Activated CD8-positive, alpha-beta T cell treated with anti-CD3 and anti-CD28 coated beads for 36 hours (primary cell): ENCODE data around the gene COX7B2. TPM values are rescaled to one million over a fixed set of nuclear protein-coding genes. Genes with fewer than 3 reads are reported as not detected.

Experiments
- ATAC-seq: fragments of 200-7000 bp; cut with Tn5 transposase; one replicate; pipeline ENCODE4 v1.10.0; 2021; ENCODE audit warnings: mild to moderate bottlenecking, moderate library complexity
- CTCF ChIA-PET: fragments of 350-600 bp; sonication (Branson Sonifier 250); formaldehyde crosslinking; loops from one replicate; lab custom pipeline; 2021; ENCODE audit warnings: antibody characterized with exemption; lab: Charles Lee
- POLR2A ChIA-PET: fragments of 350-600 bp; sonication (Branson Sonifier 250); formaldehyde crosslinking; loops from one replicate; lab custom pipeline; 2021; ENCODE audit warnings: antibody characterized with exemption; lab: Charles Lee
- DNase-seq: peaks from one replicate; pipeline ENCODE4 v3.0.0-alpha.2; 2020
- H3K27ac Mint-ChIP-seq: one replicate; pipeline ENCODE4 v1.8.0; 2021; ENCODE audit warnings: mild to moderate bottlenecking, mixed read lengths
- H3K27me3 Mint-ChIP-seq: one replicate; pipeline ENCODE4 v1.8.0; 2021; ENCODE audit warnings: mixed read lengths
- H3K36me3 Mint-ChIP-seq: one replicate; pipeline ENCODE4 v1.8.0; 2021; ENCODE audit warnings: low read depth, mixed read lengths
- H3K4me1 Mint-ChIP-seq: one replicate; pipeline ENCODE4 v1.8.0; 2021; ENCODE audit warnings: low read depth, mixed read lengths
- H3K4me3 Mint-ChIP-seq: one replicate; pipeline ENCODE4 v1.8.0; 2021; ENCODE audit warnings: mild to moderate bottlenecking, moderate library complexity, mixed read lengths
- H3K9me3 Mint-ChIP-seq: one replicate; pipeline ENCODE4 v1.8.0; 2021; ENCODE audit warnings: mixed read lengths
- CTCF ChIP-seq: fragments of 200-600 bp; IDR thresholded peaks from one replicate; pipeline ENCODE4 v1.8.0; 2022; ENCODE audit warnings: antibody characterized with exemption, mild to moderate bottlenecking
- intact Hi-C: fragments of 100-400 bp; cut with micrococcal nuclease; formaldehyde crosslinking; loops from one replicate; pipeline ENCODE4 v1.10.0; 2022
- total RNA-seq, 2 experiments: library from RNA; stranded (reverse); gene quantifications; one replicate each; pipeline ENCODE4 v1.2.3, GENCODE V29; 2021

COX7B2 gene
- total RNA-seq, 2 experiments from 2014 or later = not detected

DNA sequence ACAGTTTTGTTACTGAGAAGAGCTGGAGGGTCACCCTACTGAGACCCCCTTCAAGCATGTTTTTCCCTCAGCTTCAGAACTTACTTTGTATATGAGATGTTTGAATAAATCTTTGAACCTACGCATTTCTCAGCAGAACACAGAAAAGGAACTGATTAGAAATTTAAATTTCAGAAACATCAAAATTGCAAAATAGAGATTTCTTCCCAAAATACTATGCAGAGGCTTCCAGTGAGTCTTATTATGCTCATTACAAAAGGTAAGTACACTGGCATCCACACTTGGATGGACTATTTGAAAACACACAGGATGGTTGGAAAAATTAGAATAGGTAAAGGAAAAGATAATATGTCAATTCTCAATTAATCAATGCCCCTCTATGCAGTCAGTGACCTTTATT lies 91.2 kb downstream of the COX7B2 start:
- Mint-ChIP-seq H3K9me3 (no peaks in the 10 kb centered on the region), H3K4me1 (no peaks in the 10 kb centered on the region), H3K36me3 (no peaks in the 10 kb centered on the region), H3K4me3 (no peak overlapping the region), H3K27me3 (no peaks in the 10 kb centered on the region), H3K27ac (no peak overlapping the region)
- no peak for DNase-seq
- TF ChIP-seq CTCF = no peak
- ChIA-PET POLR2A (no interaction called here), CTCF (no interaction called here)
- no peak for ATAC-seq
- intact Hi-C loops = no loop called here

- no peak for TF ChIP-seq CTCF
- CTCF ChIA-PET = no interaction called here
- Mint-ChIP-seq H3K36me3 (no peaks in the 10 kb centered on the region), H3K4me1 (no peaks in the 10 kb centered on the region), H3K27ac (no peak overlapping the region), H3K27me3 (no peaks in the 10 kb centered on the region), H3K4me3 (no peak overlapping the region), H3K9me3 (no peaks in the 10 kb centered on the region)
- no peak for ATAC-seq
- no peak for DNase-seq
- POLR2A ChIA-PET = no interaction called here
- intact Hi-C loops = no loop called here
These were observed 104.1 kb downstream of the COX7B2 start for GRCh38 chr4:46804781-46805413.

DNA sequence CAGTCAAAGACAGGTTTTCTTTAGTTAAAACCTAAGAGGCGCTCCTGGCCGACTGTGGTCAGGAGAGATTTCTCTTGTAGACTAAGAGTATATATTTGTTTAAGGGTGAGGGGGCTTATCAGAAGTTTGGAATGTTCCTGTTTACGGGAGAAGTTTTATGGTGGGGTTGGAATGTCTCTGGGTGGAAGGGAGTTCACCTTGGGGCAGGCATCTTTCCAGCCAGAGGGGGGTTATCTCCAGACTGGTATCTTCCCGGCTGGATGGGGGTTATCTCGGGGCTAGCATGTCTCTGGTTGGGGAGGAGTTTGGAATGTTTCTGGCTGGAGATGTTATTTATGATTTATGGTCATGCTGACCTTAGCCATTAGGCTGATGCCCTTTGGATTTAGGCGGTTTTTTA lies 116.0 kb downstream of the COX7B2 start:
- TF ChIP-seq CTCF = no peak
- ChIA-PET CTCF (interaction anchor here (1.0 kb wide), 1 partner anchor 8 kb away, joined by 3 read pairs; no protein-coding TSS in a partner anchor), POLR2A (no interaction called here)
- ATAC-seq (no peak), DNase-seq (no peak)
- no peak overlapping the region for H3K4me3 Mint-ChIP-seq
- intact Hi-C loops = no loop called here
- no peak overlapping the region for H3K27ac Mint-ChIP-seq
- H3K36me3 Mint-ChIP-seq = no peaks in the 10 kb centered on the region
- no peaks in the 10 kb centered on the region for H3K4me1 Mint-ChIP-seq
- peaks cover 3% of the 10 kb centered on the region for H3K9me3 Mint-ChIP-seq
- no peaks in the 10 kb centered on the region for H3K27me3 Mint-ChIP-seq

DNA sequence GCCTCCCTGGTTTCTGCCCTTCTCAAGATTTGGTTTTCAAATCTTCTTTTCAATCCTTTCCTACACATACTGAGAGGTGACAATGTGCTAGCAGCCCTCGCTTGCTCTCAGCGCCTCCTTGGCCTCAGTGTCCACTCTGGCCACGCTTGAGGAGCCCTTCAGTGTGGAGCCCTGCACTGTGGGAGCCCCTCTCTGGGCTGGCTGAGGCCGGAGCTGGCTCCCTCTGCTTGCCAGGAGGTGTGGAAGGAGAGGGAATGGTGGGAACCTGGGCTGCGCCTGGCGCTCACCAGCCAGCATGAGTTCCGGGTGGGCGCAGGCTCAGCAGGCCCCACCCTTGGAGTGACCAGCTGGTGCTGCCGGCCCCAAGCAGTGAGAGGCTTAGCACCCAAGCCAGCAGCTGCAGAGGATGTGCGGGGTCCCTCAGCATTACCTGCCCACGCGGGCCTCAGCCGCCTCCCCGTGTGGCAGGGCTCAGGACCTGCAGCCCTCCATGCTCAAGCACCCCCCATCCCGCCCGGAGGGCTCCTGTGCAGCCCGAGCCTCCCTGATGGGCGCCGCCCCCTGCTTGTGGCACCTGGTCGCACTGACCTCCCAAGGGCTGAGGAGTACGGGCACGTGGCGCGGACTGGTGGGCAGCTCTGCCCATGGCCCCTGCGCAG lies 127.5 kb downstream of the COX7B2 start:
- Mint-ChIP-seq H3K36me3 (no peaks in the 10 kb centered on the region), H3K9me3 (no peaks in the 10 kb centered on the region), H3K4me3 (no peak overlapping the region), H3K27me3 (no peaks in the 10 kb centered on the region), H3K4me1 (no peaks in the 10 kb centered on the region), H3K27ac (no peak overlapping the region)
- intact Hi-C loops = no loop called here
- no peak for TF ChIP-seq CTCF
- no peak for ATAC-seq
- CTCF ChIA-PET = no interaction called here
- POLR2A ChIA-PET = no interaction called here
- no peak for DNase-seq

GRCh38 chr4:46765465-46765864 lies 143.6 kb downstream of the COX7B2 start:
- no peak overlapping the region for H3K27ac Mint-ChIP-seq
- intact Hi-C loops = no loop called here
- no peak overlapping the region for H3K4me3 Mint-ChIP-seq
- TF ChIP-seq CTCF = no peak
- POLR2A ChIA-PET = no interaction called here
- no peaks in the 10 kb centered on the region for H3K27me3 Mint-ChIP-seq
- ATAC-seq (no peak), DNase-seq (no peak)
- CTCF ChIA-PET = no interaction called here
- no peaks in the 10 kb centered on the region for H3K4me1 Mint-ChIP-seq
- no peaks in the 10 kb centered on the region for H3K9me3 Mint-ChIP-seq
- no peaks in the 10 kb centered on the region for H3K36me3 Mint-ChIP-seq
